ENCODE measurements around the gene PPIL4.

Gene PPIL4

DNA sequence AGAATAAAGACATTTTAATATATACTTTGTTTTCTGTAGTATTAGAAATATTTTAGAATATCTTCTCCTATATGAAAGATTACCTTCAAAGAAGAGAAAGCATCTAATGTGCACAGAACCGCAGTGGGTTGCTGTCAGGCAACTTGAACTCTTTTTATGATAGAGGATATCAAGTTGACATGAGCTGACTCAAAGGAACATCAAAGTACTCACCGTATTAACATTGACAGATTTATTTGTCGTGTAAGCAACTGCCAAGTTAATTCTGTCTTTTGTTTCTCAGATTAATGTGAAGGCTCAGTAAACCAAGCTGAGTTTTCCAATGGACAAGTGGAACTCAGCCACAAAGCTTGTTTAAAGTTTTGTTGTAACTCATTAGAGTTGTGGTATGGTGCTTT, 18.1 kb upstream of the PPIL4 start:
- no peak overlapping the region for H3K9ac ChIP-seq (ENCODE audit: low read length)
- H3K36me3 ChIP-seq (ENCODE audit: insufficient read depth, low read length), result no peaks in the 10 kb centered on the region
- H3K4me1 ChIP-seq (ENCODE audit: insufficient read depth, low read length), result peaks cover 7% of the 10 kb centered on the region
- no peaks in the 10 kb centered on the region for H3K9me3 ChIP-seq (ENCODE audit: low read length)
- no peak overlapping the region for H3K27ac ChIP-seq (ENCODE audit: low read depth, low read length)
- no peak overlapping the region for H3K4me3 ChIP-seq (ENCODE audit: low read depth in 1 of 2, low read length in 2 of 2)
- no peaks in the 10 kb centered on the region for H3K27me3 ChIP-seq (ENCODE audit: control insufficient read depth in 1 of 2, insufficient read depth in 2 of 2, low read length in 2 of 2)

GRCh38 chr6:149563203-149563927, 17.5 kb upstream of the PPIL4 start:
- Histone ChIP-seq H3K4me1 (ENCODE audit: insufficient read depth, low read length) (peaks cover 7% of the 10 kb centered on the region), H3K27me3 (ENCODE audit: control insufficient read depth in 1 of 2, insufficient read depth in 2 of 2, low read length in 2 of 2) (no peaks in the 10 kb centered on the region), H3K9me3 (ENCODE audit: low read length) (no peaks in the 10 kb centered on the region), H3K9ac (ENCODE audit: low read length) (no peak overlapping the region), H3K36me3 (ENCODE audit: insufficient read depth, low read length) (no peaks in the 10 kb centered on the region), H3K4me3 (ENCODE audit: low read depth in 1 of 2, low read length in 2 of 2) (no peak overlapping the region), H3K27ac (ENCODE audit: low read depth, low read length) (no peak overlapping the region)

- no peak overlapping the region for H3K9ac ChIP-seq (ENCODE audit: low read length)
- H3K27ac ChIP-seq (ENCODE audit: low read depth, low read length), result no peak overlapping the region
- no peaks in the 10 kb centered on the region for H3K4me1 ChIP-seq (ENCODE audit: insufficient read depth, low read length)
- H3K9me3 ChIP-seq (ENCODE audit: low read length), result no peaks in the 10 kb centered on the region
- H3K4me3 ChIP-seq (ENCODE audit: low read depth in 1 of 2, low read length in 2 of 2), result no peak overlapping the region
- no peaks in the 10 kb centered on the region for H3K36me3 ChIP-seq (ENCODE audit: insufficient read depth, low read length)
- H3K27me3 ChIP-seq (ENCODE audit: control insufficient read depth in 1 of 2, insufficient read depth in 2 of 2, low read length in 2 of 2), result no peaks in the 10 kb centered on the region
These were observed 14.9 kb upstream of the PPIL4 start for GRCh38 chr6:149560736-149561135.

GRCh38 chr6:149559389-149559788, 13.5 kb upstream of the PPIL4 start:
- Histone ChIP-seq H3K9me3 (ENCODE audit: low read length) (no peaks in the 10 kb centered on the region), H3K27ac (ENCODE audit: low read depth, low read length) (no peak overlapping the region), H3K27me3 (ENCODE audit: control insufficient read depth in 1 of 2, insufficient read depth in 2 of 2, low read length in 2 of 2) (no peaks in the 10 kb centered on the region), H3K9ac (ENCODE audit: low read length) (no peak overlapping the region), H3K4me1 (ENCODE audit: insufficient read depth, low read length) (no peaks in the 10 kb centered on the region), H3K36me3 (ENCODE audit: insufficient read depth, low read length) (no peaks in the 10 kb centered on the region), H3K4me3 (ENCODE audit: low read depth in 1 of 2, low read length in 2 of 2) (no peak overlapping the region)

DNA sequence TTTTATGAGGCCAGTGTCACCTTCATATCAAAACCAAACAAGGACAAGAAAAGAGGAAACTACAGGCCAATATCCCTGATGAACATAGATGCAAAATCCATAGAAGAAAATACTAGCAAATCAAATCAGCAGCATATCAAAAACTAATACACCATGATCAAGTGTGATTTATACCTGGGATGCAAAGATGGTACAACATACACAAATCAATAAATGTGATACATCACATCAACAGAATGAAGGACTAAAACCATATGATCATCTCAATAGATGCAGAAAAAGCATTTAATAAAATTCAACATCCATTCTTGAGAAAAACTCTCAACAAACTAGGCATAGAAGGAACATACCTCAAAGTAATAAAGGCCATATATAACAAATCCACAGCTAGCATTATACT, 12.2 kb upstream of the PPIL4 start:
- Histone ChIP-seq H3K9me3 (ENCODE audit: low read length) (no peaks in the 10 kb centered on the region), H3K9ac (ENCODE audit: low read length) (no peak overlapping the region)

GRCh38 chr6:149551920-149552319, 6.1 kb upstream of the PPIL4 start:
- H3K4me3 ChIP-seq (ENCODE audit: low read depth in 1 of 2, low read length in 2 of 2), result no peak overlapping the region
- H3K27me3 ChIP-seq (ENCODE audit: control insufficient read depth in 1 of 2, insufficient read depth in 2 of 2, low read length in 2 of 2), result no peaks in the 10 kb centered on the region
- no peaks in the 10 kb centered on the region for H3K4me1 ChIP-seq (ENCODE audit: insufficient read depth, low read length)
- no peak overlapping the region for H3K9ac ChIP-seq (ENCODE audit: low read length)
- H3K9me3 ChIP-seq (ENCODE audit: low read length), result no peaks in the 10 kb centered on the region
- no peak overlapping the region for H3K27ac ChIP-seq (ENCODE audit: low read depth, low read length)
- no peaks in the 10 kb centered on the region for H3K36me3 ChIP-seq (ENCODE audit: insufficient read depth, low read length)

More for the DNA sequence above, 12.2 kb upstream of the PPIL4 start:
- Histone ChIP-seq H3K4me1 (ENCODE audit: insufficient read depth, low read length) (no peaks in the 10 kb centered on the region), H3K4me3 (ENCODE audit: low read depth in 1 of 2, low read length in 2 of 2) (no peak overlapping the region), H3K27ac (ENCODE audit: low read depth, low read length) (no peak overlapping the region), H3K36me3 (ENCODE audit: insufficient read depth, low read length) (no peaks in the 10 kb centered on the region), H3K27me3 (ENCODE audit: control insufficient read depth in 1 of 2, insufficient read depth in 2 of 2, low read length in 2 of 2) (no peaks in the 10 kb centered on the region)

- H3K27ac ChIP-seq (ENCODE audit: low read depth, low read length), result peak overlapping the region; percentile 92
- no peaks in the 10 kb centered on the region for H3K27me3 ChIP-seq (ENCODE audit: control insufficient read depth in 1 of 2, insufficient read depth in 2 of 2, low read length in 2 of 2)
- H3K4me1 ChIP-seq (ENCODE audit: insufficient read depth, low read length), result peaks cover 25% of the 10 kb centered on the region
These were observed 537 bp downstream of the PPIL4 start for GRCh38 chr6:149545258-149545753.

DNA sequence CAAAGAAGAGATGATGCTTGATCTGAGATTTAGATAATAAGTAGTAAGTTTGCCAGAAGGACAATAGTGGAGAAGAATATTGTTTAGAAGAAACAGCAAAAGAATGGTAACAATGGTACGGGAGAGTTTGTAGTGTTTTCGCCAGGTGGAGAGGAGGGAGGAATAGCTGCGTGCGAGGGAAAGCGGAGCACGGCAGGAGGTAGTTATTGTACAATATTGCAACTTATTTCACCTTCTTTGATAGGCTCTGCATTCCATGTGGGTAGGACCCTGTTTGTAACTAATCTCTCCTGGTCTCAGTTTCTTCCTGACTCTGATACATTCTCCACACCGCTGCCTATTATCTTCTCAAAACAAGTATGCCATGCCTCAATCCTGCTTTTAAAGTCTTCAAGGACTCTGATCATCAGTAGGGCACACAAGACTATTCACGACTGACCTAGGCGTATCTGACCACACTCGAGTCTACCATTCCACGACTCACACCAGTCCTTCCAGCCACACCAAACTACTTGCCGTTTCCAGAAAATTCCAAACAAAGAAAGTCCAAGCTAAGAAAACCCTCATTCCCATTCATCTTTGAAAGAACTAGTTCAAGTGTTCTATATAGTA, 1.1 kb downstream of the PPIL4 start:
- Histone ChIP-seq H3K9me3 (ENCODE audit: low read length) (no peaks in the 10 kb centered on the region), H3K27ac (ENCODE audit: low read depth, low read length) (peak overlapping the region; percentile 92), H3K9ac (ENCODE audit: low read length) (peak overlapping the region; percentile 100), H3K4me3 (ENCODE audit: low read depth in 1 of 2, low read length in 2 of 2) (peak overlapping the region; percentile 88 to 100), H3K4me1 (ENCODE audit: insufficient read depth, low read length) (peaks cover 25% of the 10 kb centered on the region), H3K27me3 (ENCODE audit: control insufficient read depth in 1 of 2, insufficient read depth in 2 of 2, low read length in 2 of 2) (no peaks in the 10 kb centered on the region), H3K36me3 (ENCODE audit: insufficient read depth, low read length) (peaks cover under 1% of the 10 kb centered on the region)

More at GRCh38 chr6:149545258-149545753, 537 bp downstream of the PPIL4 start:
- Histone ChIP-seq H3K4me3 (ENCODE audit: low read depth in 1 of 2, low read length in 2 of 2) (peak overlapping the region; percentile 88 to 100), H3K9me3 (ENCODE audit: low read length) (no peaks in the 10 kb centered on the region), H3K9ac (ENCODE audit: low read length) (peak overlapping the region; percentile 100), H3K36me3 (ENCODE audit: insufficient read depth, low read length) (no peaks in the 10 kb centered on the region)

DNA sequence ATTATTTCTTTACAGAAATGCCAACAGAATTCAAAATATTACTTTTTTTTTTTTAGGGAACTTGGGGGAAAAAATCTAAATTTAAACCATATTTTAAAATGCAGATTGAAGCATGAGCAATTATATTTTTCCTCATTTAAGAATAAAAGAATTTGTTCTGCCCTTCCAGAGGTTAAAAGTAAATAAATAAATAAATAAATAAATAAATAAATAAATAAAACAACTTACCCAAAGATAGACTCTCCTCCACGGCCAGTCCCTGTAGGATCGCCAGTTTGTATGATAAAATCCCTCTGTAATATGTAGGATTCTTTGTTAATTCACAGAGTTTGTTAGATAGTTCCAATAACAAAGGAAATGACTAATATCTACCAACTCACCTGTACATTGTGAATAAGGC, 4.7 kb downstream of the PPIL4 start:
- Histone ChIP-seq H3K36me3 (ENCODE audit: insufficient read depth, low read length) (peaks cover 27% of the 10 kb centered on the region), H3K4me3 (ENCODE audit: low read depth in 1 of 2, low read length in 2 of 2) (no peak overlapping the region), H3K27ac (ENCODE audit: low read depth, low read length) (no peak overlapping the region), H3K27me3 (ENCODE audit: control insufficient read depth in 1 of 2, insufficient read depth in 2 of 2, low read length in 2 of 2) (no peaks in the 10 kb centered on the region), H3K9me3 (ENCODE audit: low read length) (no peaks in the 10 kb centered on the region), H3K9ac (ENCODE audit: low read length) (no peak overlapping the region), H3K4me1 (ENCODE audit: insufficient read depth, low read length) (peaks cover 25% of the 10 kb centered on the region)

GRCh38 chr6:149534742-149535141, 11.1 kb downstream of the PPIL4 start:
- peaks cover 57% of the 10 kb centered on the region for H3K36me3 ChIP-seq (ENCODE audit: insufficient read depth, low read length)
- no peaks in the 10 kb centered on the region for H3K9me3 ChIP-seq (ENCODE audit: low read length)
- H3K27ac ChIP-seq (ENCODE audit: low read depth, low read length), result no peak overlapping the region
- H3K4me1 ChIP-seq (ENCODE audit: insufficient read depth, low read length), result no peaks in the 10 kb centered on the region
- H3K27me3 ChIP-seq (ENCODE audit: control insufficient read depth in 1 of 2, insufficient read depth in 2 of 2, low read length in 2 of 2), result no peaks in the 10 kb centered on the region
- no peak overlapping the region for H3K9ac ChIP-seq (ENCODE audit: low read length)
- no peak overlapping the region for H3K4me3 ChIP-seq (ENCODE audit: low read depth in 1 of 2, low read length in 2 of 2)

GRCh38 chr6:149529650-149530049, 16.2 kb downstream of the PPIL4 start:
- Histone ChIP-seq H3K9me3 (ENCODE audit: low read length) (no peaks in the 10 kb centered on the region), H3K9ac (ENCODE audit: low read length) (no peak overlapping the region), H3K4me3 (ENCODE audit: low read depth in 1 of 2, low read length in 2 of 2) (no peak overlapping the region), H3K27me3 (ENCODE audit: control insufficient read depth in 1 of 2, insufficient read depth in 2 of 2, low read length in 2 of 2) (no peaks in the 10 kb centered on the region), H3K27ac (ENCODE audit: low read depth, low read length) (no peak overlapping the region), H3K4me1 (ENCODE audit: insufficient read depth, low read length) (no peaks in the 10 kb centered on the region), H3K36me3 (ENCODE audit: insufficient read depth, low read length) (peaks cover 57% of the 10 kb centered on the region)

DNA sequence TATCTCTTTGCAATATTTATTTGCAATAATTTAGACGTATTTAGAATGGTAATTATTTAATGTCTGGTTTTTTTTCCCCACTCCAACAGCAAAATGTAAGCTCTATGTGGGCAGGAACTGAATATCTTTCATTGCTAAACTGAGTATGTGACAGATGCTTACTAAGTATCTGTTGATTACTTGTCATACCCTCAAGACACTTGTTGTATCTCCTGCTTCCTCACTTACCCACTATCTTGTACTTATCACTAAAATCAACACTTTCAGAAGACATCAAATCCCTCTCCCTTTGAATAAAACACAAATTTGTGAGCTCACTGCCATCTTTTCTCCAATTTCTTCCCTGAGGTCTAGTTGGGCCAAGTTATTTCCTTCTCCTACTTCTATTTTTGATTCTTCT, 30.3 kb downstream of the PPIL4 start:
- H3K36me3 ChIP-seq (ENCODE audit: insufficient read depth, low read length), result peaks cover 14% of the 10 kb centered on the region
- H3K27ac ChIP-seq (ENCODE audit: low read depth, low read length), result no peak overlapping the region
- no peak overlapping the region for H3K4me3 ChIP-seq (ENCODE audit: low read depth in 1 of 2, low read length in 2 of 2)
- no peaks in the 10 kb centered on the region for H3K4me1 ChIP-seq (ENCODE audit: insufficient read depth, low read length)
- H3K27me3 ChIP-seq (ENCODE audit: control insufficient read depth in 1 of 2, insufficient read depth in 2 of 2, low read length in 2 of 2), result no peaks in the 10 kb centered on the region
- H3K9ac ChIP-seq (ENCODE audit: low read length), result no peak overlapping the region
- H3K9me3 ChIP-seq (ENCODE audit: low read length), result no peaks in the 10 kb centered on the region

All from muscle layer of colon (tissue), 2 donors.